Fibroblast of skin of left quadriceps (primary cell): ENCODE measurements around the gene TMEM245.
"Not testable (repeated sequence)": the region's sequence is repeated elsewhere in the genome, so short reads cannot be mapped to it uniquely, and the experiment has no call there.

ENCODE experiments used
- DNase-seq, 2 experiments: peaks; one replicate each; pipeline ENCODE4 v3.0.0-alpha.2; 2013; ENCODE audit warnings: low read depth in 2 of 2

TMEM245 gene

DNA sequence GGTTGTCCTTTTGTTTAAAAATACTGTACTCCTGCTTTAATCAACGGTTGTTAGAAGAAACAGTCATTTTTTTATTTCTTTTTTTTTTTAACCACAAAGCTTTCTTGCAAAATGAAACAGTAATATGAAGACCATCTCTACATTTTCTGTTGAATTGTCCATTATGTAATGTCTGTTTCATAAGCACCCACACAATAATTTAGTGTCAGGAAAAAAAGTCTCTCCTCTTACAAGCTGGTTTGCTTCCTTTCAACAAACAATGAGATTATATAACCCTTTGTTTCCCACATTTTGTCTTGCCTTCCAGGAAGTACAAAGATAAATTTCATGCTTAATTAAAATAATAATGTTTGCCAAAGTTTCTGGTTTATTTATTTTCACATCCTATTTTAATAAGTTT, 123.1 kb downstream of the TMEM245 start:
- DNase-seq = no peak

DNA sequence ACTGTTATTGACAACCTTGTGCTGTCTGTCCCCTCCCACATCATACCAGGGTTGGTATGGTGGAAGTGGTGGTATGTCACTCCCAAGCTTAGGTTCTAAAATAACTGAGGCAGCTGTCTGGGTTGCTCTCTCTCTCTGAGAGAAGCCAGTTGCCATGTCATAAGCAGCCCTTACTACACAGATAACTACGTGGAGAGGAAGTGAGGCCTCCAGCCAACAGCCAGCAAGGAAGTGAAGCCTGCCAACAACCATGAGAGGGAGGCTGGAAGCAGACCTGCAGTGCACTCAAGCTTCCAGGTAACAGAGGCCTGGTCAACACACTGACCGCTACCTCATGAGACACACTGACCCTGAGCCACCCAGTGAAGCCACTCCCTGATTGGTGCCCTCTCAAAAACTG, 125.1 kb downstream of the TMEM245 start:
- no peak for DNase-seq

DNA sequence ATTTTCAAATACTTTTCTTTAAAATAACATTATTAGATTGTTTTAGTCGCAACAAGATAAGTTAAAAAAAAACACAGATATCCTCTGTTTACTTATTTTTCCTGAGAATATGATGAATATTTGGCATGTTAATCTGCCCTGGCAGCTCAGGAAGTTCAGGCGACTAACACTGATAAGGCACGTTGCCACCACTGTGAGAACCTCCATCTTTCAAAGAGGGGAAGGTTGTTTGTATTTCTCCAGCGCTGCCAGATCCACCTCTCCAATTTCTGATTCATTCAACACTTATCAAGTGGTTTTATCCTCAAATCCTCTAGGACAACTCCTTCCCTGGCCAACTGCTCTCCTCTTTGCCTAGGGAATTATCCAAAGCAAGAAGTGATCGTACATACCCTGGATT, 128.3 kb downstream of the TMEM245 start:
- no peak for DNase-seq

DNA sequence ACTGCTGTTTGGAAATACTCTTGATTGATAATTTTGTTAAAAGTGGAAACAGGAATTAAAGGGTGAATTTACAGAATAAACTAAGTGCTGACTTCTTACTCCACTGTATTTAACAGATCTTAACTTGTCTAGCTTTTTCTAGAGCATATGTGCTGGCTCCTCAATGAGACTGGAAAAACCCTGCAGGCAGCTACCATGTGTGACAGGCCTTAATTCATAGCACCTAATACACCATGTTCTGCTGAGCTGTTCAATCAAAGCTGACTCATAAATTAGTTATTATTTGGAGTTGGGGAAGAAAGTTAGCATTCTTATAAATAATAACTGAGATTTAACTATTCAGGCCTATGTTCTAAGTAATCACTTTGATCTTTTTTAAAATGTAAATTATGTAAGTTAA, 135.9 kb downstream of the TMEM245 start:
- no peak for DNase-seq

DNA sequence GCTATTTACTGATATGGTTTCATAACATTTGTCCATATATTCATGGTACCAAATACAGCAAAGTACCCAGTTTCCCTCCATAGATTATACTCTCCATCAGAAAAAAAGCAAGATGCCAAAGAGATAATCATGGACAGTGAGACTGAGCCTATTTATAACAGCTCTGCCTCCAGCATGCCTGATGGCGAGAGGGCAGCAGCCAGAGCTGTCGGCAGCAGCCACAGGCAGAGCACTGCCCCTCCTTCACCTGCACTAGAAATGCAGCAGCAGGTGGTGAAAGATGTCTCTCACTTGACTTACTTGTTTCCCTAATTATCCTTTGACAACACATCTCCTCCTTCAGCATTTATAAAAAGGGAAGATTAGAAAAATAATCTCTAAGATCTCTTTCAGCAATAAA, 138.9 kb downstream of the TMEM245 start:
- DNase-seq = no peak

DNA sequence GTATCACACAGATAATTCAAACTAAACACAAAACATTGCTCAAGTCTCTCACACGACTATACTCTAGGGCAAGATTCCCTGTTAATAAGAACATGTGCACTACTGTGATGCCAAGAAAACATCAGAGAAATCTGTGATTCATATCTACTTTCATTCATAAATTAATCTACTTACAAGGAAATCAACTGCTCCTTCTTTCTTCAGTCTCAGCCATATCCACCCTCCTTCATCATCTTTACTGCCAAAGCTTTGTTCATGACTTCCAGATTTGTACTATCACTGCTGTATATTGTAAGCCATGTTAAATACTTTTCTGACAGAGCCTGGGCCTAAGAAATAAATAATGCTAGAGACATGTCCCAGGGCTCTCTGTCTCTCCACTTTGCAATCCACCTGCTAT, 141.5 kb downstream of the TMEM245 start:
- DNase-seq = peak in 1 of 2 experiments; percentile 2

DNA sequence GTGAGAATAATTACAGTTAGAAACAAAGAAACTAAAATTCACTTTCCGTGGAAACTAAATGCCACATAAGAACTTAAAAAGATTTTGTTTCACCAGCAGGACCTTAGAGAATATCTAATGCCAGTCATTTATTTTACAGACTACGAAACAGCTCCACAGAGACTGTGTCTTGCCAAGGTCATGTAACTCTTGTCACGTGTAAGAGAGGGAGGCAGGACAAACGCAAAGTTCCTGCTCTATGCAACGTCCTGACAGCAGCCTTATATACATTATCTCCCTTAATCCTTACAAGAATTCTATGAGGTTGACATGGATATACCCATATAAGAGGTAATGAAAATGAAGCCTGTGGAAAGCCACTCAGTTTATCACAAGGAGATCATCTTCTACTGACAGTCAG, 145.9 kb downstream of the TMEM245 start:
- no peak for DNase-seq

DNA sequence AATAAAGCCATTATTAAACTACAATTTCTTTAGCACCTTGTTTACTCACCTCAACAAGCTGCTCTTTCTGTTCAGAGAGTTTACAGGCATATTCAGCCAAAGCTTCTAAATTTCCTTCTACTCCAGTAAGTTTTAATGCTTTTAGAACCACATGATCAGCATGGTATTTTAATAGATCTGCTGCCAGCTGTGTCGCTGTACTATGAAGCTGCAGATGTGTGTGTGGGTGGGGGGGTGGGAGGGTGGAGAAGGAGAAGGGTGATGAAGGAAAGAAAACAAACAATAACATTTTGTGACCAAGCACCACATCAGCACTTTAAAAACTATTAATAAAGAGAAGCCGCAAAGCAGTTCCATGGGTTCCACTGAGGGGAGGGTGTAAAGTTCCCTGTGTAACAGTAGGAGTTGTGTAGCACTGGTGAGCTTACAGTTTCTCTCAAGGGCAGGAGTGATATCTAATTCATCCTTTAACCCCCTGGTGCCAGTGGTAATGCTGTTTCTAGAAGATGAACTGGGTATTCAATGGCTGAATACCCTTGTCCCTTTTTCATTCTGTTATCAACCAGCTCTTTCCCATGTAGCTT, 147.0 kb downstream of the TMEM245 start:
- peak in 1 of 2 experiments; percentile 3 for DNase-seq

DNA sequence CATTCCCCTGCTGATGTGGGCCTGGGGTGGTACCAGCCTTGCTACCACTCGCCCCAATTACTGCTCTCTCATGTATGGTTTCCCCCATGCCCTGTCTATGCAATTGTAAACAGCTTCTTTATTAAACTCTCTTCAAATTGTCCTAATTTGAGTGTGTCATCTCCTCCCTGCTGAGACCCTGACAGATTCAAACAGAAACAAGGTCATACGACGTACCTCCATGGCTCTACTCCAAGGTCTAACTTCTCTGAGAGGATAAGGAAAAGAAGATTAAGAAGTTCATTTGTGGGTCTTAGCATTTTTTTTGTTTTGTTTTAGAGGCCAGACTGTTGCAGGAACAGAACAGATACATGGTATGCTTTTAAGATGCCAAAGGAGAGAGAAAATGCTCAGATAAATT, 147.6 kb downstream of the TMEM245 start:
- no peak for DNase-seq

DNA sequence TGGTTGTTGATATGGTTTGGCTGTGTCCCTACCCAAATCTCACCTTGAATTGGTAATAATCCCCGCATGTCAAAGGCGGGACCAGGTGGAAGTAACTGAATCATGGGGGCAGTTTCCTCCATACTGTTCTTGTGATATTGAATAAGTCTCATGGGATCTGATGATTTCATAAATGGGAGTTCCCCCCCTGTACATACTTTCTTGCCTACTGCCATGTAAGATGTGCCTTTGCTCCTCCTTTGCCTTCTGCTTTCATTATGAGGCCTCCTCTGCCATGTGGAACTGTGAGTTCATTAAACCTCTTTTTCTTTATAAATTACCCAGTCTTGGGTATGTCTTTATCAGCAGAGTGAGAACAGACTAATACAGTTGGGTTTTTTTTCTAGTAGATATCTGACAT, 148.4 kb downstream of the TMEM245 start:
- not testable (repeated sequence) for DNase-seq

DNA sequence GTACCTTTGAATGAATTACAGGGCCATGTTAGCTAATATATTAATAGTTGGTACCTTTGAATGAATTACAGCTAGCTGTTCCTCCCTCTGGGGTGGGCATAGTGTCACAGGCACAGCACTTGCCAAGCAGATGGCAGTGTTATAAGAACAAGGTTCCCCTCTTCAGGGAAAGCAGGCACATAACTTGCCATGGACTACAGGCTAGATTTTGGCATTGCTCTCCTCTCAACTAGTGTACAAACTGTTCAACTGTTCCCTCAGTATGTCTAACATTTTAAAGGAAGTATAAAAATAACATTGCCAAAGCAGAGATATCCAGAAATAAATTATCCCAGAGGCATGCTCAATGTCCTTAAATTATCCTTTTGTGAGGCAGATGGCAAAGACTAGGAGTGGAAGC, 151.8 kb downstream of the TMEM245 start:
- no peak for DNase-seq
